C4-2B (cell line): ENCODE data around the gene GAB4.

Experiments
- CTCF ChIP-seq: fragments of 450-650 bp; conservative IDR thresholded peaks from 2 replicates; pipeline ENCODE4 v1.5.1; 2017; ENCODE audit warnings: mild to moderate bottlenecking
- ZFX ChIP-seq: fragments of 450-650 bp; IDR thresholded peaks from 2 replicates; pipeline ENCODE4 v1.6.1; 2017

GRCh38 chr22:16975155-16975885, 32.7 kb downstream of the GAB4 start:
- TF ChIP-seq CTCF, result no peak
- TF ChIP-seq ZFX, result no peak
